ENCODE data around the gene ZRANB1. TPM values are rescaled to one million over a fixed set of nuclear protein-coding genes. Genes with fewer than 3 reads are reported as not detected.

The ZRANB1 gene
- total RNA-seq, 1 donor from 2014 or later: 18.7 TPM

DNA sequence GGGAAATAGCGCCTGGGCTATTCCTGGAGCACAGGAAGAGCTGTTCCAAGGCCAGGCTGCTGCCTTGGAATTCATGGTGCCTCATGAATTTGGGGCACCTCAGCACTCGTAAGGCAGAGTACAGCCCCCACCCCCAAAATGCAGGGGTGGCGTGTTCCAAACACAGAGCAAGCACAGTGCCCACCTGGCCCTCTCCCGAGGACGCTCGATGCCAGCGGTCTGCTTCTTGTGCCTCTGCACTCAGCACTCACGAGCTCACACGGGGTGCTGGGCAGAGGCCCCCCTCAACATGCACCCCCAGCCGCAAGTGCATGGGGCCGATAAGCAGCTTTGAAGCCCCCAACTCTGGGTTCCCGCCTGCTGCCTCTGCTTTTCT is 60.1 kb downstream of the ZRANB1 start:
- intact Hi-C loops (cut with DNase I): no loop called here
- Histone ChIP-seq H3K4me3 (no peak overlapping the region), H3K4me1 (peaks cover 49% of the 10 kb centered on the region), H3K9me3 (no peaks in the 10 kb centered on the region), H3K27ac (peak overlapping the region; percentile 31), H3K36me3 (peaks cover 87% of the 10 kb centered on the region), H3K27me3 (ENCODE audit: low read depth) (no peaks in the 10 kb centered on the region)
- no peak for ATAC-seq
- peak; percentile 41 for DNase-seq
- TF ChIP-seq, protein P1, sequence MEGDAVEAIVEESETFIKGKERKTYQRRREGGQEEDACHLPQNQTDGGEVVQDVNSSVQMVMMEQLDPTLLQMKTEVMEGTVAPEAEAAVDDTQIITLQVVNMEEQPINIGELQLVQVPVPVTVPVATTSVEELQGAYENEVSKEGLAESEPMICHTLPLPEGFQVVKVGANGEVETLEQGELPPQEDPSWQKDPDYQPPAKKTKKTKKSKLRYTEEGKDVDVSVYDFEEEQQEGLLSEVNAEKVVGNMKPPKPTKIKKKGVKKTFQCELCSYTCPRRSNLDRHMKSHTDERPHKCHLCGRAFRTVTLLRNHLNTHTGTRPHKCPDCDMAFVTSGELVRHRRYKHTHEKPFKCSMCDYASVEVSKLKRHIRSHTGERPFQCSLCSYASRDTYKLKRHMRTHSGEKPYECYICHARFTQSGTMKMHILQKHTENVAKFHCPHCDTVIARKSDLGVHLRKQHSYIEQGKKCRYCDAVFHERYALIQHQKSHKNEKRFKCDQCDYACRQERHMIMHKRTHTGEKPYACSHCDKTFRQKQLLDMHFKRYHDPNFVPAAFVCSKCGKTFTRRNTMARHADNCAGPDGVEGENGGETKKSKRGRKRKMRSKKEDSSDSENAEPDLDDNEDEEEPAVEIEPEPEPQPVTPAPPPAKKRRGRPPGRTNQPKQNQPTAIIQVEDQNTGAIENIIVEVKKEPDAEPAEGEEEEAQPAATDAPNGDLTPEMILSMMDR (IDR thresholded peaks at IDR 0.05): no peak

GRCh38 chr10:125002423-125003145 is 60.7 kb downstream of the ZRANB1 start:
- intact Hi-C loops (cut with DNase I): no loop called here
- Histone ChIP-seq H3K9me3 (no peaks in the 10 kb centered on the region), H3K27ac (no peak overlapping the region), H3K27me3 (ENCODE audit: low read depth) (no peaks in the 10 kb centered on the region), H3K4me3 (no peak overlapping the region), H3K4me1 (peaks cover 49% of the 10 kb centered on the region), H3K36me3 (peaks cover 84% of the 10 kb centered on the region)
- ATAC-seq (no peak), DNase-seq (peak; percentile 34)
- TF ChIP-seq, protein P1 (IDR thresholded peaks at IDR 0.05): no peak

DNA sequence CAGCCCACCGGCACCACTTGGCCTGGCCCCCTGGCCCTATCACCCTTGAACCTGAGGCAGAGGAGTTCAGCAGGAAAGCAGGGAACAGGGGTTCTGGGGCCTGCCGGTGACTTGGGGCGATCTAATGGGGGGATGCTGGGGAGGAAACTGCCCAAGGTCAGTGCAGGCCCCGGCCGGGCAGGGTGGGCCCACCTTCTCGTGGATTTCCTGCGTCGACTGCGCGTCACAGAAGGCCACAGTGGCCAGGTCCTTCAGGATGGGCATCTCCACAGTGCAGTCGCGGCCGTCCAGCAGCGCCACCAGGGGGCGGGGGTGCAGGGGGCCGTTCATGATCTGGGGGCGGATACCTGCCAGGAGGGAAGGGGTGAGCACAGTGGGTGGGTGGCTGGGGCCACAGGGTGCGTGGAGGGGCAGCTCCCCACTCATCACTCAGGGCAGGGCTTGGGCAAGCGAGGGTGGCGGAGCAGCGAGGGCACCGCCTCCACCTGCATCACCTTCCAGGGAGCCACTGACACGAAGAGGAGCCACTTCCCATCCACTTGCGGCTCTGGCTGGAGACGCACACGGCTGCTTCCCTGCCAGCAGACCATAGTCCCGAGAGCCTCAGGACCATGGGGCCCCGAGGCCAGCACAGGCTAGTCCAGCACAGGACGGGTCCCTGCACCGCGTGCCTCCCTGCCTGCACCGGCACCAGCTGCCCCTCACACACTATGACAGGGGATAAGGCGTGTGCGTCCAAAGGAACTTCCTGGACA is 61.4 kb downstream of the ZRANB1 start:
- intact Hi-C loops (cut with DNase I): no loop called here
- Histone ChIP-seq H3K4me3 (no peak overlapping the region), H3K4me1 (peaks cover 49% of the 10 kb centered on the region), H3K27me3 (ENCODE audit: low read depth) (no peaks in the 10 kb centered on the region), H3K27ac (no peak overlapping the region), H3K9me3 (no peaks in the 10 kb centered on the region), H3K36me3 (peaks cover 76% of the 10 kb centered on the region)
- DNase-seq (peak; percentile 34), ATAC-seq (no peak)
- TF ChIP-seq, protein P1 (IDR thresholded peaks at IDR 0.05): no peak

DNA sequence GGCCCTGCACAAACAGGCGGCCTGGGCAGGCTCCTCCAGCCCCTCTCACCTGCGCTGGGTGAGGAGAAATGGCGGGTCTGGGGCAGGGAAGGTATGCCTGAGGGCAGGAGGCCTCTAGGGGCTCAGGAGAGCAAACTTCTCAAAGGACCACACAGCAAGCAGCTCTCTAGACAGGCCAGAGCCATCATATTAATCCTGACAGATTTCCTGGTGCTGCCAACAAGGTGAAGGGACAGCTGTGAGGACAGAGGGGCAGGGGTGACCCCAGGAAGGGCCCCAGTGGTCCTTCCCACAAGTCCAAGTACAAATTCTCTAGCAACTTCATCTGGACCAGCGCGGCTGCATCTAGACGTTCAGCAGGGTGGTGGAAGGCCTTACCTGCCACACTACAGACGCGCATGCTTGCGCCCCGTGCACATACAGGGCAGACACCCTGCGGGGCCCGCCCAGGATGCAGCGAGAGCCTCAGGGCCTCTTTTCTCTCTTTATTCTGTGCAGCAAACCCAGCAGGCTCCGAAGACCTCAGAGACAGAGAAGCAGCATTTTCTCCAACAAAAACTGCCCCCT is 62.1 kb downstream of the ZRANB1 start:
- H3K9me3 ChIP-seq: no peaks in the 10 kb centered on the region

DNA sequence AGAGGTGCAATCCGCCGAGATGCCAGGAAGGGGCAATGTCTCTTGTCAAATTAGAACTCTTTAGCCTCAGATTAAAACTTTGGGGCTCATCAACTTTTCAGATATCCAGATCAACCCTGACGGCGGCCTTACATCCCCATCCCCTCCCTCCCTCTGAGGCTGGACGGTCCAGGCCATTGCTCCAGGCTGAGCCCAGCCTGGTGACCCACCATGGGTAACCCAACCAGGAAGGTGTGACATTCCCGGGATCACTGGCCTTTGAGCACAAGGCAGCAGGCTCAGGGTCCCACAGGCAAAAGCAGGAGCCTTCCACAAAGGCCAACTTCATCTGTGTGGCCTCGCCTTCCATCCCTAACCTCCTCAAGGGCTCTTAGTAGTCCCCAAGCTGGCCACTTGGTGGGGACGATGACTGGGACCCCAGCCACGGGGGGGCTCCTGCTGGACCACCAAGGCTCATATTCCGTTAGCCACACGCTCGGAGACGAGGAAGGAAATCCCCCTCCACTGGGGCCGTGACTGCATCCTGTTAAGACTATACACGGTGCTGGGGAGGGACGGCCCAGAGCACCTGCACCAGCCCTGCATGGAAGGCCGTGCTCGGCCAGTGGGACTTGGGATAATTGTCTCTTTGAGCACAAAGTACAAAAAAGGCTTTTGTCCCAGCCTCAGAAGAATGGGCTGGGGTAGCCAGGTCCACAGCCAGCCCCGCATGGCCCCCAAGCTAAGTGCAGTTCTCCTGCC is 62.8 kb downstream of the ZRANB1 start:
- DNase-seq (peak; percentile 39), ATAC-seq (no peak)
- Histone ChIP-seq H3K9me3 (no peaks in the 10 kb centered on the region), H3K4me1 (peaks cover 43% of the 10 kb centered on the region), H3K27me3 (ENCODE audit: low read depth) (no peaks in the 10 kb centered on the region), H3K4me3 (no peak overlapping the region), H3K27ac (no peak overlapping the region), H3K36me3 (peaks cover 68% of the 10 kb centered on the region)
- TF ChIP-seq, protein P1 (IDR thresholded peaks at IDR 0.05): no peak
- intact Hi-C loops (cut with DNase I): no loop called here

More for the DNA sequence above, 62.1 kb downstream of the ZRANB1 start:
- DNase-seq (peak; percentile 28), ATAC-seq (no peak)
- intact Hi-C loops (cut with DNase I): no loop called here
- TF ChIP-seq, protein P1 (IDR thresholded peaks at IDR 0.05): no peak
- H3K36me3 ChIP-seq: peaks cover 70% of the 10 kb centered on the region
- no peak overlapping the region for H3K27ac ChIP-seq
- peaks cover 47% of the 10 kb centered on the region for H3K4me1 ChIP-seq
- H3K4me3 ChIP-seq: no peak overlapping the region
- H3K27me3 ChIP-seq (ENCODE audit: low read depth): no peaks in the 10 kb centered on the region

Data from lower lobe of right lung (tissue), 2 donors.